HEK293 (cell line): ENCODE measurements around the gene DLG2.

ENCODE experiments used
- ATF2 ChIP-seq: fragments of 450-650 bp; formaldehyde crosslinking; IDR thresholded peaks from 2 replicates; pipeline ENCODE4 v1.5.1; 2016; ENCODE audit warnings: missing biosample characterization, missing genetic modification characterization, low read depth
- CTCF ChIP-seq: fragments of 450-650 bp; formaldehyde crosslinking; IDR thresholded peaks from 2 replicates; pipeline ENCODE4 v1.5.1; 2016; ENCODE audit warnings: missing biosample characterization, missing genetic modification characterization
- PRDM1 ChIP-seq: fragments of 450-650 bp; formaldehyde crosslinking; IDR thresholded peaks from 2 replicates; pipeline ENCODE4; 2016; ENCODE audit warnings: missing biosample characterization, missing genetic modification characterization
- SP2 ChIP-seq: fragments of 450-650 bp; formaldehyde crosslinking; IDR thresholded peaks from 2 replicates; pipeline ENCODE4 v1.5.1; 2016; ENCODE audit warnings: missing biosample characterization, missing genetic modification characterization
- YY1 ChIP-seq: fragments of 450-650 bp; formaldehyde crosslinking; IDR thresholded peaks from 2 replicates; pipeline ENCODE4 v1.5.1; 2018; ENCODE audit warnings: missing biosample characterization, missing genetic modification characterization
- ZBTB7A ChIP-seq: fragments of 450-650 bp; formaldehyde crosslinking; IDR thresholded peaks from 2 replicates; pipeline ENCODE4 v1.5.1; 2016; ENCODE audit warnings: low read depth, missing biosample characterization, missing genetic modification characterization
- ZFP41 ChIP-seq: fragments of 450-650 bp; formaldehyde crosslinking; IDR thresholded peaks from 2 replicates; pipeline ENCODE4 v1.5.1; 2016; ENCODE audit warnings: missing biosample characterization, missing genetic modification characterization, borderline replicate concordance
- ZNF274 ChIP-seq, 2 experiments: fragments of 200-500 bp in 1 of 2; fragments of 450-650 bp in 1 of 2; sonication (Bioruptor generic) in 1 of 2; formaldehyde crosslinking in 1 of 2; IDR thresholded peaks; 2 replicates each; pipeline versions ENCODE4 v1.5.1 to v1.6.1; 2014 to 2016; ENCODE audit warnings: borderline replicate concordance in 1 of 2, inconsistent platforms in 1 of 2, low read length in 1 of 2, missing biosample characterization in 1 of 2, missing genetic modification characterization in 1 of 2
- ZNF549 ChIP-seq: fragments of 450-650 bp; IDR thresholded peaks from 2 replicates; pipeline ENCODE4 v1.5.1; 2018; ENCODE audit warnings: missing biosample characterization, missing genetic modification characterization, mild to moderate bottlenecking, inconsistent platforms, moderate library complexity
- ZNF560 ChIP-seq: fragments of 450-650 bp; formaldehyde crosslinking; IDR thresholded peaks from 2 replicates; pipeline ENCODE4 v1.5.1; 2017; ENCODE audit warnings: missing biosample characterization, missing genetic modification characterization, borderline replicate concordance
- ZSCAN16 ChIP-seq: fragments of 450-650 bp; formaldehyde crosslinking; IDR thresholded peaks from 2 replicates; pipeline ENCODE4 v1.5.1; 2016; ENCODE audit warnings: missing biosample characterization, missing genetic modification characterization
- ZSCAN18 ChIP-seq: fragments of 450-650 bp; formaldehyde crosslinking; IDR thresholded peaks from 2 replicates; pipeline ENCODE4 v1.5.1; 2016; ENCODE audit warnings: missing biosample characterization, missing genetic modification characterization
- ZSCAN5A ChIP-seq: fragments of 450-650 bp; formaldehyde crosslinking; IDR thresholded peaks from 2 replicates; pipeline ENCODE4 v1.5.1; 2016; ENCODE audit warnings: missing biosample characterization, missing genetic modification characterization

- no peak for TF ChIP-seq CTCF
- no peak for TF ChIP-seq ZBTB7A (tag by site-specific recombination)
- TF ChIP-seq ZFP41 (tag by site-specific recombination) = no peak
- no peak for TF ChIP-seq ZSCAN5A (tag by site-specific recombination)
- no peak for TF ChIP-seq ZNF560 (tag by site-specific recombination)
- no peak for TF ChIP-seq SP2
- TF ChIP-seq ZNF549 = no peak
- no peak for TF ChIP-seq YY1 (tag by site-specific recombination)
- no peak for TF ChIP-seq ZSCAN18 (tag by site-specific recombination)
- TF ChIP-seq PRDM1 (tag by site-specific recombination) = no peak
- no peak for TF ChIP-seq ZNF274 (IDR thresholded peaks at IDR 0.05; ENCODE audit: low read length)
- TF ChIP-seq ZNF274 (tag by site-specific recombination; IDR thresholded peaks at IDR 0.05; ENCODE audit: borderline replicate concordance) = no peak
- TF ChIP-seq ZSCAN16 (tag by site-specific recombination) = no peak
- no peak for TF ChIP-seq ATF2
Observed at GRCh38 chr11:83827520-83827919, 1799.6 kb downstream of the DLG2 start.
